Activated T-helper 9 cell treated with anti-CD3 and anti-CD28 coated beads, Interleukin-2, amount 50 U/mL, for 16 hours (primary cell): ENCODE measurements around the gene FXYD3.

Experiments
- DNase-seq: peaks from one replicate; pipeline ENCODE4 v3.0.0-alpha.2; 2020; ENCODE audit warnings: low read depth

FXYD3 gene

GRCh38 chr19:35162471-35163326, 47.1 kb downstream of the FXYD3 start:
- no peak for DNase-seq

- DNase-seq = no peak
These were observed 48.8 kb downstream of the FXYD3 start for GRCh38 chr19:35164418-35164817.

DNA sequence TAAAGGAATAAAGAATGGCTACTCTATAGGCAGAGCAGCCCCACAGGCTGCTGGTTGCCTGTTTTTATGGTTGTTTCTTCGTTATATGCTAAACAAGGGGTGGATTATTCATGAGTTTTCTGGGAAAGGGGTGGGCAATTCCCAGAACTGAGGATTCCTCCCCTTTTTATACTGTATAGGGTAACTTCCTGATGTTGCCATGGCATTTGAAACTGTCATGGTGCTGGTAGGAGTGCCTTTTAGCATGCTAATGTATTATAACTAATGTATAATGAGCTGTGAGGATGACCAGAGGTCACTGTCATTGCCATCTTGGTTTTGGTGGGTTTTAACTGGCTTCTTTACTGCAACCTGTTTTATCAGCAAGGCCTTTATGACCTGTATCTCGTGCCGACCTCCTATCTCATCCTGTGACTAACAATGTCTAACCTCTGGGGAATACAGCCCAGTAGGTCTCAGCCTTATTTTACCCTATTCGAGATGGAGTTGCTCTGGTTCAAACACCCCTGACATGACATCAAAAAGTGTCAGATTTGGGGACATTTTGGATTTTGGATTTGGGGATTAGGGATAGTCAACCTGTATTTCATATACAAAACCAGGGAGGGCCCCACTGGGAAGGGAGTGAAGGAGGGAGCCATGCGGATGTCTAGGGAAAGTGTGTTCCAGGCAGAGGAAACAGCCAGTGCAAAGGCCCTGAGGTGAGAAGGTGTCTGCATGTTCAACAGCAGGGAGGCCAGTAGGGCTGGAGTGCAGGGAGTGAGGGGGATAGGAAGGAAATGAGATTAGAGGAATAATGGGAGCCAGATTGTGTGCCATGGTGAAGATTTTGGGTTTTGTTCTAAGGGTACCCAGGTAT, 49.8 kb downstream of the FXYD3 start:
- DNase-seq = no peak

GRCh38 chr19:35166100-35167063, 50.8 kb downstream of the FXYD3 start:
- DNase-seq = no peak

DNA sequence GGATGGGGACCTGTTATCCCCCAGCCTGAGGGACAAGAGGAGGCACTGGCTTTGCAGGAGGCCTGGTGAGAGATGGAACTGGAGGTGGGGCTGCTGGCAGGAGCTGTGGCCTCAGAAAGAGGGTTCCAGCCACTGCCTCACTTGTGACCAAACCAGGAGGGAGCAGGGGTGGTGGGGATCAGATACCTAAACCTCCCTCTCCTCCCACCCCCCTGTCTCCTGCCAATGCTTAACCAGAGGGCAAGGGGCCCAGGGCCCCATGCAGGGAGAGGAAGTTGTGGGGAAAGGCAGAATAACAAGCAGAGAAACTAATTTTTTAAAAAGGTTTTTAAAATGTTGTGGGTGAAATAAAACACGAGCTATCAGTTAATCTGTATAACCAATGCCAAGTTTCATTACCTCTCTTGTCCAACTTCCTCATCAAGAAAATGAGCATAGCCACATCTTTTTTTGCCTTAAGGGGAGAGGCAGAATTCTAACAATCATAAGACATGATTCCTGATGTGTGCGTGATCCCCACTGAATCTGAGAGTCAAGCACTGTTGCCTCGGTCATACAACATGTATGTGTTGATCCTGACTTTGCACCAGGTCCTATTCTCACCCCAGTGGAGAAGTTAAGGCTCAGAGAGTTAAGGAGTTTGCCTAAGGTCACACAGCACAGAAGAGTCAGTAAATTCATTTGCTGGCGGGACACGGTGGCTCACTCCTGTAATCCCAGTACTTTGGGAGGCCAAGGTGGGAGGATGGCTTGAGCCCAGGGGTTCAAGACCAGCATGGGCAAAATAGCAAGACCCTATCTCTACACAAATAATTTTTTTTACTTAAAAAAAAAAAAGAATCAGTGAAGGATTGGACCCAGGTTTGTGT, 51.9 kb downstream of the FXYD3 start:
- no peak for DNase-seq

- no peak for DNase-seq
These were observed 52.6 kb downstream of the FXYD3 start for GRCh38 chr19:35168196-35168595.

DNA sequence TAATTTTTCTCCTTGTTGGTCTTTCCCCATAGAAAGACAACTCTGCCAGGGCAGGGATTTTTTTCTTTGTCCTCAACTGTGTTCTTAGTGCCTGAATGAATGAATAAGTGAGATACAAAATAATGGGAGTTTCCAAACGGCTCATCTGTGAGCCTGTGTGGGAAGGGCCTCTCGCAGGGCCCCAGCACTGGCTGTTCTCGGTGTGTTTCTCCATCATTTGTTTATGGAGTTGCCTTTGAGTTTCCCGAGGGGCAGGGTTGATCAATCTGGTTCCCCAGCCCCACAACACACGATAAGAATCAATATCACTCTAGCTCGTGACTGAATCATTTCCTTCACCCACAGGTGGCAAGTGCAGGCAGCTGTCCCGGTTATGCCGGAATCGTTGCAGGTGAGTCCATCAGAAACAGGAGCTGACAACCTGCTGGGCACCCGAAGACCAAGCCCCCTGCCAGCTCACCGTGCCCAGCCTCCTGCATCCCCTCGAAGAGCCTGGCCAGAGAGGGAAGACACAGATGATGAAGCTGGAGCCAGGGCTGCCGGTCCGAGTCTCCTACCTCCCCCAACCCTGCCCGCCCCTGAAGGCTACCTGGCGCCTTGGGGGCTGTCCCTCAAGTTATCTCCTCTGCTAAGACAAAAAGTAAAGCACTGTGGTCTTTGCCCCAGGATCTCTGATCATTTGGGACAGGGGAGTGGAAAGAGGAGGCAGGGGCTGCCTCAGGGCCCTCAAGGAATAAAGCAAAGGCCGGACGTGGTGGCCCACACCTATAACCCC, 53.8 kb downstream of the FXYD3 start:
- no peak for DNase-seq

DNA sequence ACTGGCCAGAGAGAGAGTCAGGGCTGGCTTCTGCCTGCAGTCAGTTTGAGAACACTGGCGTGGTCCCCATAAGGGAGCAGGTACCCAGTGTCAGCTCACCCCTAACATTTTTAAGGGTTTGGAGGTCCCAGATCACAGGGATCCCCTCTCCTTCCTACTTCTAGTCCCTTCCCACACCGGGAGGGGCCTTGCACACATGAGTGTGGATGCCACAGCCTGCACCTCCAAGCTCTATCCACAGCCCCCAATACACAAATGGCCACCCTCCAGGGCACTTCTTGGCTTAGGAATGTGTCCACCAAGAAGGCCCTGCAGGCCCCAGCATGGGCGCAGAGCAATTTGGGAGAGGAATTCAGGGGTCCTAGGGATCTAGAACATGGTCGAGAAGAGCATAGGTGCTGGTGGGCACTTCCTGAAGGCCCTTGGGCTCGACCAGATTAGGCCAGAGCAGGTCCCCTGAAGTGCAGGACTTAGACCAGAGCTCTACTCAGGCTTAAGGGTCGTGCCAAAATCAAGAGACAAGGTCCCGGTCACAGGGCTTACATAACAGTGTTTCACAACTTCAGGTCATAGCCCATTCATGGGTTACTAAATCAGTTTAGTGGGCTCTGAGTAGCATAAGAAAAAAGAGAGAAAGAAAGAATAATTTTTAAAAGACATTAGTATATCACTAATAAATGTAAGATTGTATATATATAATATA, 54.9 kb downstream of the FXYD3 start:
- DNase-seq = no peak

DNA sequence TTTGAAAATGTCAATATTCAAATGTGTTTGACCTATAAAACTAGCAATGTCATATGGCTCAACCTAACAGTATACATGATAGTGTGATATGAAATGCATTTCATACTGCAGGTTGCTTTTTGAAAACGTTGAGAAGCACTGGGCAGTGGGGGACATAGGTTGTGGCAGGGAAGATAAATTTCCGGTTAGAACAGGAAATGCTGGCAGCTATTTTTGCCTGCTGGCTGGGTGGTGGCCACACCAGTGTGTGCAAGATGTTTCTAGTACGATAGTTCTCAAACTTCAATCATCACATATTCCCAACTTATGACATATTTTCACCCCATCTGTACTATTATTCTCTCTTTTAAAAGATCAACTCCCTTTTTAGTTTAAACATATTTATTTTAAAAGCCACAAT, 56.1 kb downstream of the FXYD3 start:
- no peak for DNase-seq
